Smooth muscle cell (in vitro differentiated cells): Measurements from ENCODE around the gene MARCHF5. TPM values are rescaled to one million over a fixed set of nuclear protein-coding genes. Genes with fewer than 3 reads are reported as not detected.

ENCODE experiments used
- DNase-seq: peaks from one replicate; lab custom pipeline; 2025; ENCODE audit not compliant: unreplicated experiment; lab: John Stamatoyannopoulos, UW
- H2AFZ ChIP-seq: fragments of 200-600 bp; sonication (generic); 2 replicates; pipeline ENCODE4 v1.6.0; 2016; ENCODE audit warnings: antibody characterized with exemption, low read depth, mild to moderate bottlenecking
- H3F3A ChIP-seq: fragments of 200-600 bp; sonication (generic); 2 replicates; pipeline ENCODE4 v1.6.0; 2017; ENCODE audit warnings: antibody characterized with exemption, low read depth
- H3K27ac ChIP-seq: fragments of 200-600 bp; sonication (generic); 2 replicates; pipeline ENCODE4 v1.5.1; 2016; ENCODE audit warnings: low read depth, mild to moderate bottlenecking
- H3K27me3 ChIP-seq: fragments of 200-600 bp; sonication (generic); 2 replicates; pipeline ENCODE4 v1.6.1; 2016; ENCODE audit warnings: low read depth, mild to moderate bottlenecking
- H3K36me3 ChIP-seq: fragments of 200-600 bp; sonication (generic); 2 replicates; pipeline ENCODE4 v1.5.1; 2016; ENCODE audit warnings: low read depth
- H3K4me1 ChIP-seq: fragments of 200-600 bp; sonication (generic); 2 replicates; pipeline ENCODE4 v1.5.1; 2016; ENCODE audit warnings: low read depth
- H3K4me2 ChIP-seq: fragments of 200-600 bp; sonication (generic); 2 replicates; pipeline ENCODE4 v1.6.0; 2016; ENCODE audit warnings: mild to moderate bottlenecking
- H3K4me3 ChIP-seq: fragments of 200-600 bp; sonication (generic); 2 replicates; pipeline ENCODE4 v1.5.1; 2016; ENCODE audit warnings: mild to moderate bottlenecking
- H3K79me2 ChIP-seq: fragments of 200-600 bp; sonication (generic); 2 replicates; pipeline ENCODE4 v1.6.0; 2016; ENCODE audit warnings: low read depth, mild to moderate bottlenecking
- H3K9ac ChIP-seq: fragments of 200-600 bp; sonication (generic); 2 replicates; pipeline ENCODE4 v1.6.0; 2016; ENCODE audit warnings: low read depth
- H3K9me3 ChIP-seq: fragments of 200-600 bp; sonication (generic); replicated peaks from 2 replicates; pipeline ENCODE4 v1.5.1; 2016; ENCODE audit warnings: low read depth
- H4K20me1 ChIP-seq: fragments of 200-600 bp; sonication (generic); 2 replicates; pipeline ENCODE4 v1.6.0; 2016; ENCODE audit warnings: low read depth
- WGBS: methylation state at CpG from one replicate; pipeline ENCODE4 v1.1.7; 2016; ENCODE audit warnings: low lambda C conversion rate; 5-methylcytosine and 5-hydroxymethylcytosine counted together
- polyA plus RNA-seq: library from polyadenylated mRNA; unstranded; fragments of >200 nt; fragmentation: Nextera tagmentation; extraction: Ambion mirVana; gene quantifications from 2 replicates; pipeline ENCODE4 v1.2.1, GENCODE V29; 2016
- total RNA-seq: library from RNA; depleted of rRNA; stranded (reverse); fragments of >200 nt; gene quantifications from 2 replicates; pipeline ENCODE4 v1.2.3, GENCODE V29; 2014
- TF ChIP-seq, protein P1 (sequence below): fragments of 200-600 bp; sonication (generic); IDR thresholded peaks from 2 replicates; pipeline ENCODE4 v1.5.1; 2017; ENCODE audit warnings: borderline replicate concordance, mild to moderate bottlenecking, antibody characterized with exemption; ENCODE audit not compliant: insufficient read depth, poor library complexity, severe bottlenecking

Gene MARCHF5
- total and polyA plus RNA-seq, 2 experiments from 2014 or later = 19.6 to 46.8 TPM

DNA sequence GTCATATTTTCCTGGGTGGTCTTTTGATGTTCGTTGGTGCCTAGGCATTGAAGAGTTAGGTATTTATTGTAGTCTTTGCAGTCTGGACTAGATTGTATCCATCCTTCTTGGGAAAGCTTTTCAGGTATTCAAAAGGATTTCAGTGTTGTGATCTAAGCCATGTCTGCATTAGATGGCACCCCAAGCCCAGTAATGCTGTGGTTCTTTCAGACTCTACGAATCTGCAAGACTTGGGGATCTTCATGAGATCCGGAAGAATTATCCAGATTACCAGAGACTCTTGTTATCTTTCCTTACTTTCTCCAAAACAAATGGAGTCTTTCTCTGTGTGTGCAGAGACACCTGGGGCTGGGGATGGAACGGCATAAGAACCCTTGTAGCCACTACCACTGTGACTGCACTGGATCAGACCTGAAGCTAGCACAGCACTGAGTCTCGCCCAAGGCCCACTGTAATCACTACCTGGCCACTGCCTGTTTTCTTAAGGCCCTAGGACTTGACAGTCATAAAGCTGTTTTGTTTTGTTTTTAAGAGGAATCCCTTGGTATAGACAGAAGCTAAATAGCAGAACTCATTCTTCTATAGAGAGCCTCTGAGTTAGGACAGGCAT is 75.5 kb downstream of the MARCHF5 start:
- Histone ChIP-seq H2AFZ (no peak overlapping the region), H3K9me3 (no peaks in the 10 kb centered on the region), H3K4me2 (no peak overlapping the region), H3K36me3 (no peaks in the 10 kb centered on the region), H3K4me3 (no peak overlapping the region), H3K27me3 (no peaks in the 10 kb centered on the region), H3K4me1 (no peaks in the 10 kb centered on the region), H3K27ac (no peak overlapping the region), H4K20me1 (no peaks in the 10 kb centered on the region), H3F3A (no peaks in the 10 kb centered on the region), H3K79me2 (no peaks in the 10 kb centered on the region), H3K9ac (no peak overlapping the region)
- WGBS = 88% methylated on average over 5 of the region's 5 CpGs
- TF ChIP-seq, protein P1, sequence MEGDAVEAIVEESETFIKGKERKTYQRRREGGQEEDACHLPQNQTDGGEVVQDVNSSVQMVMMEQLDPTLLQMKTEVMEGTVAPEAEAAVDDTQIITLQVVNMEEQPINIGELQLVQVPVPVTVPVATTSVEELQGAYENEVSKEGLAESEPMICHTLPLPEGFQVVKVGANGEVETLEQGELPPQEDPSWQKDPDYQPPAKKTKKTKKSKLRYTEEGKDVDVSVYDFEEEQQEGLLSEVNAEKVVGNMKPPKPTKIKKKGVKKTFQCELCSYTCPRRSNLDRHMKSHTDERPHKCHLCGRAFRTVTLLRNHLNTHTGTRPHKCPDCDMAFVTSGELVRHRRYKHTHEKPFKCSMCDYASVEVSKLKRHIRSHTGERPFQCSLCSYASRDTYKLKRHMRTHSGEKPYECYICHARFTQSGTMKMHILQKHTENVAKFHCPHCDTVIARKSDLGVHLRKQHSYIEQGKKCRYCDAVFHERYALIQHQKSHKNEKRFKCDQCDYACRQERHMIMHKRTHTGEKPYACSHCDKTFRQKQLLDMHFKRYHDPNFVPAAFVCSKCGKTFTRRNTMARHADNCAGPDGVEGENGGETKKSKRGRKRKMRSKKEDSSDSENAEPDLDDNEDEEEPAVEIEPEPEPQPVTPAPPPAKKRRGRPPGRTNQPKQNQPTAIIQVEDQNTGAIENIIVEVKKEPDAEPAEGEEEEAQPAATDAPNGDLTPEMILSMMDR = no peak
- no peak for DNase-seq

- TF ChIP-seq, protein P1 = no peak
- Histone ChIP-seq H3K4me3 (no peak overlapping the region), H4K20me1 (no peaks in the 10 kb centered on the region), H2AFZ (no peak overlapping the region), H3K9me3 (no peaks in the 10 kb centered on the region), H3F3A (no peaks in the 10 kb centered on the region), H3K27me3 (no peaks in the 10 kb centered on the region), H3K27ac (no peak overlapping the region), H3K9ac (no peak overlapping the region), H3K36me3 (no peaks in the 10 kb centered on the region), H3K79me2 (no peaks in the 10 kb centered on the region), H3K4me1 (no peaks in the 10 kb centered on the region), H3K4me2 (no peak overlapping the region)
- 74% methylated on average over 4 of the region's 4 CpGs for WGBS
- no peak for DNase-seq
Measured at GRCh38 chr10:92377962-92378361, 87.0 kb downstream of the MARCHF5 start.

GRCh38 chr10:92381543-92381954 is 90.6 kb downstream of the MARCHF5 start:
- Histone ChIP-seq H3K4me1 (no peaks in the 10 kb centered on the region), H3K36me3 (no peaks in the 10 kb centered on the region), H3K27me3 (no peaks in the 10 kb centered on the region), H2AFZ (no peak overlapping the region), H3K79me2 (no peaks in the 10 kb centered on the region), H3K9ac (no peak overlapping the region), H3K4me2 (no peak overlapping the region), H4K20me1 (no peaks in the 10 kb centered on the region), H3K4me3 (no peak overlapping the region), H3F3A (no peaks in the 10 kb centered on the region), H3K27ac (no peak overlapping the region), H3K9me3 (no peaks in the 10 kb centered on the region)
- TF ChIP-seq, protein P1 = no peak
- WGBS = 57% methylated on average over 7 of the region's 7 CpGs
- DNase-seq = no peak

- TF ChIP-seq, protein P1 = no peak
- H3K27me3 ChIP-seq = no peaks in the 10 kb centered on the region
- H3K9ac ChIP-seq = no peak overlapping the region
- H3K4me2 ChIP-seq = no peak overlapping the region
- H3K4me1 ChIP-seq = no peaks in the 10 kb centered on the region
- no peak overlapping the region for H2AFZ ChIP-seq
- no peaks in the 10 kb centered on the region for H3K36me3 ChIP-seq
- DNase-seq = no peak
- WGBS = 60% methylated on average over 4 of the region's 4 CpGs
- no peaks in the 10 kb centered on the region for H4K20me1 ChIP-seq
- no peaks in the 10 kb centered on the region for H3K79me2 ChIP-seq
- no peaks in the 10 kb centered on the region for H3F3A ChIP-seq
- H3K9me3 ChIP-seq = no peaks in the 10 kb centered on the region
- H3K4me3 ChIP-seq = no peak overlapping the region
- H3K27ac ChIP-seq = no peak overlapping the region
Measured at GRCh38 chr10:92382631-92383030, 91.7 kb downstream of the MARCHF5 start.
